Measurements from ENCODE around the gene MYO18B.
A peak's percentile ranks its signal among the peaks of the same experiment; 100 is the strongest.

The MYO18B gene

DNA sequence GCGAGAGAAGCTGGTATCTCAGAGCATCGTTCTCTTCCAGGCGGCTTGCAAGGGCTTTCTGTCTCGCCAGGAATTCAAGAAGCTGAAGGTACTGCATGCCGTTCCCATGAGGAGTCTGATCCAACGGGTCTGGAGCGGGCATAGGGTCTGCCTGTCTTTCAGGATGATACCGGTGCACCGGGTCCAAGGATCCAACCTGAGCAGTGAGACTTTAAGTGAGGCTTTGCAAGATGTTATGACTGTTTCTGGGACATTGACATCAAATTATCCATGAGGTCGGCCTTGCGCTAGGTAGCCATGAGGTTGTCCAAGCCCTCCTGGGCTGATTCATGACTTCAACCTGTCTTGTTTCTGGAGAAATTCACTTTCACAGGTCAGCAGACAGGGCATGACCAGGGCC lies 132.3 kb downstream of the MYO18B start:
- DNase-seq = no peak

DNA sequence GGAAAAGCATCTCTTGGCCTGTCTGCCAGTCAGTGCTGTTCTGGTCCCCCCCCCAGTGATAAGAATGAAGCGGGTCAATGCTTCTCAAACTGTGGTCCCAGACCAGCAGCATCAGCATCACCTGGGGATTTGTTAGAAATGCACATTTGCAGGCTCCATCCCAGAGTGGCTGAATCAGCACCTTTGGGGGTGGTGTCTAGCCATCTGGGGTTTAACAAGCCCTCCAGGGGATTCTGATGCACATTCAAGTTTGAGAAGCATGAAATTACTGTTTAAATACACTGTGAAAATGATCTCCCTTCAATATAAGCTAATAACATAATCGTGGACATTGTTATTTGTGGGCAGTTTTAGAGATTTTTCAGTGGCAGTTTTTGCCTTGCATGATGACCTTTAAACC lies 133.5 kb downstream of the MYO18B start:
- DNase-seq = no peak

DNA sequence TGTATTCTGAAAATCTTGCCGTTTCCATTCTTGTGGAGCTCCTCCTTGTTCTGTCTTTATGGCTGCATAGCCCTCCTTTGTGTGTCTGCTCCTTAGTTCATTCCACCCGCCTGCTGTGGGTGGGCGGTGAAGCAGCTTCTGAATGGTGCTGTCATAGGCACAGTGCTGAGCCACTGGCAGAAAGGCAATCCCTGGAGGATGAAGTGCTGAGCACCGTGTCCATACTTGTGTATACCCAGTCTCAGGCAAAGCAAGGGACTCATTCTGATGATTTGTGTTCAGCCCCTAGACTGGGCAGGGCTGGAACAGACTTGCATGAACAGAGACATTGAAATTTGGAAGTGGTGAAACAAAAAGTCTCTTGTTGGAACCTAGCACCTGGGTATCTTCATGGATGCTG lies 134.9 kb downstream of the MYO18B start:
- no peak for DNase-seq

DNA sequence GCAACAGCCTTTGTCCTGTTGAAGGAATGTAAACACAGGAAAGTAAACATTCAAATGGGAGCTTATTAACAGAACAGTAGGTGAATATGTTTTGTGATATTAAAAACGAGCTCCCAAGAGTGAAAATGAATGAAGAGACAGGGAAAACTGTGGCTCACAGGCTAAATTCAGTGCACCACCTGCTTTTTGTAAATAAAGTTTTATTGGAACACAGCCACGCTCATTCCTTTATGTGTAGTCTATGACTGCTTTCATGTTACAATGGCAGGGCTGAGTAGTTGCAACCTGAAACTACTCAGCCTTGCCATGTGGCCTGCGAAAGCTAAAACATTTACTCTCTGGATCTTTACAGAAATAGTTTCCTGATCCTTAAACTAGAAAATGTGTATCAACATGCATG lies 136.9 kb downstream of the MYO18B start:
- no peak for DNase-seq

DNA sequence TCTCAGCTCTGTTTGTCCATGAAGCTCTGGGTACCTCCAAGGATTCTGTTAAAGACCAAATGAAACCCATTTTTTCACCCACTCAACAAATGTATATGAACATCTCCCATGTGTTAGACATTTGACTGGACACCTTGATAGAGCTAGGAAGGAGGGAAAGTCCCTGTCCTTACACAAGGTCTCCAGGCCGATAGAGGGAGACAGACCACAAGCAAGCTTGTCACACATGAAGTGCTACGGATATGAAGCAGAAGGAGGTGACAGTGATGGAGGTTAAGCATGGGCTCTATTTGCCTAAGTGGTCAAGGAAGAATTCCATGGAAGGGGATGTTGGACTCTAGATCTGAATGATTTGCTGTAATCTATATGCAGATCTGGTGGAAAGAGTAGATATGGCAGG lies 138.5 kb downstream of the MYO18B start:
- no peak for DNase-seq

DNA sequence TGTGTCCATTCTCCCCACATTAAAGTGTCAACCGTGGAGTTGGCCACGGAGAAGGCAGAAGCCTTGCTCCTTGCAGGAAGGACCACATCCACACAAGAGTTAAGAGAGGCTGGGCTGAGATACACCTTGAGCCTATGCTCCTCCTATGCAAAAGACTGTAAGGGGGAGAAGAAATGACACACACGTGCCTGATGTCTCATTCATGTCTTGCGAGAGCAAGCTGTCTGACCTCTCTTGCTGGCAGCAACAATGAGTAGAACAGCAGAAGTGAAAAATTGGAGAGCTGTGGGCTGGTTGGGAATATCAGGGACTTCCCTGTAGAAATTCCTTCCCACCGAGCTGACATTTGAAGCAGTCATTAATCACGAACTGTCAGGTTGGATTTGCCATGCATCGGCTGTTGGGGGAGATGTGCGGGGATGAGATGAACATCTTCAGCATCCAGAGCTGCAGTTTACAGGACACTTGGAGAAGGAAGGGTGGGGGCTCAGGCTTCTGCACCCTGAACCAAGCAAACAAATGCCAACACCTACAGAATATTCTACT lies 139.3 kb downstream of the MYO18B start:
- DNase-seq = no peak

DNA sequence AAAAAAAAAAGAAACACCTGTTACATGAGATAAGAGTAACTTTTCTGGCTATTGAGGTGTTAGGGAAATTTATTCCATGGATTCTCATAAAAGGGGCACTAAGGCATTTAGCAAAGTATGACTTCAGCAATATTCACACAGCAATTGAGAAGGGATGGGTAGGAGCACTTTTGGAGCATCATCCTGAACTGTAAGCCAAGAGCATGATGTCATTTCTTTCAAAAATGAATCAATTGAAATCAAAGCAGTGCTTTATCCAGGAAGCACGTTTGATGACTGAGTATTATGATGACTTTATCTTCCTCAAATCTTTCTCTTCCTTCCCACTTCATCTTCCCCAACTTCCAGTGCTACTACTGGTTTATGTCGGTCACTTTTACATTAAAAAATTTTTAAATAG lies 140.4 kb downstream of the MYO18B start:
- DNase-seq = no peak

DNA sequence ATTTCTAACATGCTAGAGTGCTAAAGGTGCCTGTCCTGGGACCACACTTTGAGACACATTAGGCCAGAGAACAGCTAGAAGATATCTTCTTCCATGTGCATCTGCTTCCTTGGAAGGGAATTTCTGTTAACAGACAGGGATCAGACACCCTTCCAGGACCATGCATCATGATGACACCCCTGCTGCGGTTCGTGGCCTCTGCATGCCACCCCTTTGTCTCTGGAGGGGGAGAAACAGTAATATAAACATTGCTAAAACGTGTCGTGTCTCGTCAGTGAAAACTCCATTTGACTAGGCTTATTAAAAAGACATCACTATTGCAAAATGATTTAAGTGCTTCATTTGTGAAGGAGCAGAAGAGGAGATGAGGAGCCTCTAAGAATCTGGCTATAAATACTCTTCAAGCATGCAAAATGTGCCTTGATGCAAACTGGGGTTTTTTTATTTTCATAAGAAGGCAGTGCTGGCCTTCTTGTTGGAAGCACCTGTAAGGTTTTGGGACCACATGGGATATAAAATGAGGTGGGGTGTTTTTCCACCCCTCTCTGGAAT lies 141.6 kb downstream of the MYO18B start:
- DNase-seq = no peak

DNA sequence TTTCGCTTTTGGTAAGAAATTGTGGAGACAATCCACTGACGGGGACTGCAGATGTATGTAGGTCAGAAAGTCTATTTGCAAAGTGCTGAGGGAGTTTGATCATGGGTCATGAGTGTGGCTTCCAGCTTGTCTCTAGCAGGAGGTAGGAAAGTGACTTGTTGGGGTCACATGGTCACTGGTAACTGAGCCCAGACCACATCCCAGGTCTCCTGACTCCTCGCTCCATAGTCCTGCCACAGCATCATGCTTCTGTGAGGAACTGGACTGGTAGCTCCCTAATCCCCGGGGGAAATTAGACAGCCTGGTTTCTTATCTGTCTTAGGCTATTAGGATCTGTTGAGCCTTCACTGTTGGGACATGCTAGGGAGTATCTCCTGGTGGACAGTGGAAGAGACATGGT lies 142.1 kb downstream of the MYO18B start:
- no peak for DNase-seq

DNA sequence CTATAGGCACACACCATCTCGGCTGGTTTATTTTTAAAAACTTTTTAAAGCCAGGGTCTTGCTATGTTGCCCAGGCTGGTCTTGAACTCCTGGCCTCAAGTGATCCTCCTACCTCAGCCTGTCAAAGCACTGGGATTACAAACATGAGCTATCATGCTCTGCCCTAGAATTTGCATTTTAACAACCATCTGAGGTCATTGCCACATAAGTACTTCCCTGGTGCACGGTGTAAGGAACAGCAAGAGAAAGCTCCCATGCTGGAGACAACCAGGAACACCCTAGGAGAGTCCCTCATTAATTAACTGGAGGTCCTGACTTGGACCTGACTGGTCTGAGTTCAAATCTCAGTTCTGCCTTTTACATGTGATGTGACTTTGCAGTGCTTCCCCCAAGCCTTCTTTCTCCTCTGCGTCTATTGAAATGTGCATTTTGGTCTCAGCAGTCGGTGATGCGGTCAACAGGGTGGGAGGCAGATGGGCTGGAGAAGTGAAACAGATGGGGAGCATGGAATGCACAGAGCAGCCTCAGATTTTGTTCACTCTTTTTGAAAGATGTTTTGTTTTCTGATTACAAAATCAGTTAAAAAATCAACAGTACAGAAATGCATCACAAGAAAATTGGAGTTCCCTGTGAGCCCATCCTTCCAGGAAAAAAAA lies 146.5 kb downstream of the MYO18B start:
- no peak for DNase-seq

DNA sequence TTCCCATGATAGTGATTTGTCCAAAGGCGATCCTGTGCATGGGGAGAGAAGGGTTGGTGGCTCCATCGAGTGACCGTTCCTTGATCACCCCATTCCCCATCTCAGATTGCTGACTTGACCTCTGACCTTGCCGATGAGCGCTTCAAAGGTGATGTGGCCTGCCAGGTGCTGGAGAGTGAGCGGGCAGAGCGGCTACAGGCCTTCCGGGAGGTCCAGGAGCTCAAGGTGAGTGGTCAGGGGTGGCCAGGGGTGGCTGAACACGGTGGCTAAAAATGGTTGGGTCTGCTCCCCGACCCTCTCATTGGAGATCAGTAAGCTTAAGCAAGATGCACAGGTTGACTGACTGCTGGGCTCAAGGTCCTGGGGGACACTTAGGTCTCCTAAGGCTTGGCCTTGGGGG lies 148.7 kb downstream of the MYO18B start:
- DNase-seq = no peak

DNA sequence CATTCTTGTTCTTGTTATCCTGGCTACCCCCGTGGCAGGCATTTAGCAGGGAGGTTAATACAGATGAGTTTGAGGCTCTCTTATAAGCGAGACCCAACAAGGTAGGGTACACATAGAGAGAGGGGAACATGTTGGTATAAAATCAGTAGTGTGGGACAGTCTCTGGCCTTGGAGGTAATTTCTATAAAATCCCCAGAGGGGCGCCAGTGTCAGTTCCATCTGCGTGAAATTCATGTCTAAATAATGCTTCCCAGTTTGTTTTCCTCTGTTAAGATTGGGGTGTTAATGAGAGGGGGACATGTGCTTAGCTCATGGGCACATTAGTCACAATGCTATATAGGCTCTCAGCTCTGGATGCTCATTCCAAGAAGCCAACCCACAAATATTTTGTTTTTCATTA lies 150.7 kb downstream of the MYO18B start:
- DNase-seq = no peak

DNA sequence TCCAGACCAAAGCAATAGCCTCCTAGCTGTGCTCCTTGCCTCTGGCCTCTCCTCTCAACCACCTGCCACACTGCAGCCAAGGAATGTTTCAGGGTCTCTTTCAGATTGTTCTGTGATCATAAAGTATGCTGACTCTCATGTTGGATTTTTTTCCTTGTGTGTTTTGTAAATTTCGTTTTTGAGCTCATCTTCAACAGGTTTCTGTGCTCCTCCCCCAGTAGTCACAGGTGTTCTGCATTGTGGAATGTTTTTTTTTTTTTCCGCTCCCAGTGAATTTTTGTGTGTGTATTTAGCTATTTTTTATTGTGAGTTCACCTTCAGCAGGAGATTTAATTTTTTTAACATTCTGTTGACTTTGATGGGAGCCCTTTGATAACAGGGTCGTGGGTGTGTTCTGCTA lies 153.7 kb downstream of the MYO18B start:
- no peak for DNase-seq

DNA sequence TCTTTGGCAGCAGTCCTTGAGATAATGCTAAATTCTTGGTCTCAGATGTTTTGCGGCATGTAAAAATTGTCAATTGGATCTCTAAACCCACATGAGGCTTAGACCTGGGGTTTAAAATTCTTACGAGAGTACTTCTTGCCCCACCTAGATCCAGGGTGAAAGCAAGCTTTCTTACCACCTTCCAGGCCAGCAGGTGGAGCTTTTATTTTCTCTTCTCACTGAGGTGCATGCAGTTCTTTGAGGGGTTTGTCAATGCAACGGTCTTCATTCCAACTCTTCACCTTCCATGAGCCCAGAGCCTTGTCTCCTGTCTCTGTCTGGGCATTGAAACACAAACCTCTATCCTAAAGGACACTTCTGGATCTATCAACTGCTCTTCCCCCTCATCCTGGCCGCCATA lies 154.1 kb downstream of the MYO18B start:
- no peak for DNase-seq

DNA sequence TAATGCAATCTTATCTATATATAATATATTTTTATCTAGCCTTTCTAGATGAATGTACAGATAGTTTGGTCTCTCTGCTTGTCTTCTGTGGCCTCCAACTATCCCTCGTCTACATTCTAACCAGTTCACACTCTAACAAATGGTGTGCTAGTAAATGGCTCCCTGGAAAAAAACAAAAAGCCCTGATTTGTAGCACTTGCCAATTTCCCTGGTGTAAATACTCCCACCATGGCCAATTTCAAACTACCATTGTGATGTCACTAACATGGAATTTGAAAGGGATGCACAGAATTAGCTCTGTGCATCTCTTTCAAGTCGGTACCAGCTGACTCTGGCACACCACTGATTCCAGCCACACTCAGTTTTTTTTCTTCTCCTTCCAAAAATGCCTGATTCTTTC lies 154.6 kb downstream of the MYO18B start:
- no peak for DNase-seq

DNA sequence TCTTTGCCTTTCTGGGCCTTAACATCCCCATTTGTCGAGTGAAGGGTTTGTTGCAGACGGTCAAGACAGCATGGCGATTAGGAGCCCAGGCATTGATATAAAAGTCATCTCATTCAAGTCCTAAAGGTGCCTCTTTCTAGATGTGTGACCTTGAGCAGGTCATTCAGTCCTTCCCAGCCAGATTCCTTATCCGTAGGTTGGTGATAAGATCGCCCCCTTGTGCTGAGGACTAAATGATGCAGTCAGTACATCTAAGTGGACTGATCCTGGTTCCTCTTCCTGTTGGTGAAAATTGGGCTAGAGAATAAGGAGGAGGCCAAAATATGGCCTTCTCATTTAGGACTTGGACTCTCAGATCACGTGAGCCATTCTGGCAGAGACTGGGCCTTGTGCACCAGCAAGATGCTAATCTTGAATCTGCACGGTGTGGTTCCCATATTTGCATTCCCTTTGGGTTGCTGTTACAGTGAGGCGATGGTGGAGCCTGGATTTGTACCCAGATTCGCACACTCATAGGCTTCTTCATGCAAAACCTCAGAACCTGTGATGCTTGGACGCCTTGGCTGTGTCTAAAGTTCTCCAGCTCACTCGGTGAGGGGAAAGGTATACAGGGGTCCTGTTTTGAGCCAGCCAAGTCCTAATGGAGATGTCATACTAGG lies 156.8 kb downstream of the MYO18B start:
- peak; percentile 2 for DNase-seq

DNA sequence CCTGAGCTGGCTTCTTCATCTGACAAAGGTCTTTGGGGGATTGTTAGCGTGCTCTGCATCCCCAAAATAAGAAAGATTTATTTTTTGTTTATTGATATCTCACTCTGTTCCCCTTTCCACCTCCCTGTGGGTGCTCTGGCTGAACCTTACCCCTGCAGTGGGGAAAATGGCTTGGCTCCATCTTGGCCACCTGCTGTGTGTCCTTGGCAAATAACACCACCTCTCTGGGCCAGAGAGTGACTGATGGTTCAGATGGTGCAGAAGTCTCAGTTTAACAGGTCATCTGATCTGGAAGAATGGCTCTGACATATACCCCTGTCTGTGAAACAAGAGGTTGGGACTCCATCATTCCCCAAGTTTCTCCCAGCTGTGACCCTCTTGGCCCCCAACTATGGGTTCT lies 157.6 kb downstream of the MYO18B start:
- no peak for DNase-seq

DNA sequence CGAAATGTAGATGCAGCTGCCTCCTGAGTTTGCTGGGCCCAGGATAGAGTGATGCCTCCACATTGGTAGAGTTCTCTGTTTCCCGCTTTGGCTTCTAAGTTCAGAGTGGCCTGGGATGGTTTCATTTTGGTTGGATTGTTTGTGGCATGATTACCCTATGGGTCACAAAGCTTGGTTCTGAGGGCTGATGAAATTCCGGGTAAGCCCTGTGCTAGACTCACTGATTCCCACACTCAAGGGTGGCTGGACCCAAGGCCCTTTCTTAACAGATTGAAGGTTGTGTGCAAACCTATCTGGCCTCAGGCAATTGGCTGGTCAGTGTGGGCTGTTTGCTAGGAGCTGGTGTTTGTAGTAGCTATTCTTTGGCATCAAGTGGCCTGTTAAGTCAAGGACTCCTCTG lies 158.4 kb downstream of the MYO18B start:
- no peak for DNase-seq

DNA sequence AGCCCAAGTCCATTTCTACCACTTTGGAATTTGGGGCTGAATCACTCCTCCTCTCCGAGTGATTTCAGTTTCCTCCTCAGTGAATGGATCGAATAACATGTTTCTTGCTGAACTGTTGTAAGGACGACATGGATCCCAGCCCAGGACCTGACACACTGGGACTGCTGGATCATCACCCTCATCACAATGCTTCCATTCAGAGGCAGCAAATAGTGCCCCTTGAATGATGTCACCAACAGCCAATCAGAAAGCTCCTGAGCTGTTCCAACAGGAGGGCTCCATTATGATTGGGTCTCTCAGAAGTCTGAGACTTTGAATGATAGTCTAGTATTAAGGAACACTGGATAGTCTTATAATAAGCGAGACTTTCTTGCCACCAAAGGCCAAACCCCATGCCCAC lies 158.9 kb downstream of the MYO18B start:
- peak; percentile 86 for DNase-seq

DNA sequence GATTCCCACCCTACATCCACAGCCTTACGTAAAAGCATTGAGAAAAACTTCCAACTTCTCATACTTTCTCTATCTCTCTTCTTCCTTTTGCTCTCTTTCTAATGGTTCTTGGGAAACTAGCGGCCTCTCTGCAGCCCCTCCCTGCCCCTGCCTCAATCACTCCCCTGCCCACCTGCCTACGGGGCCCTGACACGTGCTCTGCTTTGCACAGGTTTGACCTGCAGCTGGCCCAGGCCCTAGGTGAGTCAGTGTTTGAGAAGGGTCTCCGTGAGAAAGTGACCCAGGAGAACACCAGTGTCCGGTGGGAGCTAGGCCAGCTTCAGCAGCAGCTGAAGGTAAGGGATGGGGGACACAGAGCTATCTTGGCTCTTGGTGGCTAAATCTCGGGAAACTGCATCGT lies 160.4 kb downstream of the MYO18B start:
- DNase-seq = no peak

DNA sequence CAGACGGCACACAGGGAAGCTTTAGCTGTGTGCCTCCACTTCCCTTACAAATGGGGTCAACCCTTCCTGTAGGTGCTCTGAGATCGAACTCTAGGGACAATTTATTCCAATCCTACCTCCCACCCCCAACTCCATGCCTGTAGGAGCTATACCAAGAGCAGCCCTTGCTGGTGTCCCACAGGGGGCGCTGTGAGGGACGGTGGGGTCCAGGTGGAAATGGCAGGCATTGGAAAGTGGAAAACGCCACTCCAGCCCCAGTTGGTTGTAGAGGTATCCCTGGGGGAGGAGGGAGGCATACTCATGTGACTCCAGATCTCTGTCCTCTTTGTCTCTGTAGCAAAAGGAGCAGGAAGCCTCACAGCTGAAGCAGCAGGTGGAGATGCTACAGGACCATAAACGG lies 161.3 kb downstream of the MYO18B start:
- no peak for DNase-seq

DNA sequence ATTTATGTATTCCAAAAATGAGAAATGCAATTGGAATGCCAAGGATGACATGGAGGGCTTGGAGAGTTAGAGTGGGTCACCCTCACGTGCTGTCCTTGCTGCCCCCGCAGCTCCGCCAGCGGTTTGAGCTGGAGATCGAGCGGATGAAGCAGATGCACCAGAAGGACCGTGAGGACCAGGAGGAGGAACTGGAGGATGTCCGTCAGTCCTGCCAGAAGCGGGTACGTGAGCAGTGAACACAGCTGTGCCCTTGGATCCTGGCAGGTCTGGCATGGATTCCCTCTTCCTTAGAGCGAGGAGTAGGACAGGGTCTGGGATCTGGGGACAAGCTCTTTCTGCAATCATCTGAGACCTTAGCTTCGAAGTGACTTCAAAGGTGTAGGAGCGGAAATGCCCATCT lies 166.2 kb downstream of the MYO18B start:
- DNase-seq = no peak

DNA sequence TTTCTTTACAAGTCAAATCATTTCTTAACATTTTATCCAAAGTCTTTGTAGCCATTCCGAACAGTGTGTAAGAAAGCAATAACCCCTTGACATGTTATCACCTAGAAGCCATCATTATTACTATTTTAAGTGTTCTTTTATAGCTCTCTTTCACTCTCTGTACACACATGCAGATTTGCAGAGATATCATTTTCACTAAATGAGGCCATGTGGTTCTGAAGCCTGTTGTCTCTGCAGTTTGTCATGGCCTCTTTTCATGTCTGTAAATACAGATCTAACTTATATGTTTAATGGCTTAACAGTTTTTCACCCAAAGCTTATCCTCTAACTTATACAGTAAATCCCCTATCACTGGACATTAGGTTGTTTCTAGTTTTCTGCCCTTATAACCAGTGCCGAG lies 166.8 kb downstream of the MYO18B start:
- DNase-seq = no peak

DNA sequence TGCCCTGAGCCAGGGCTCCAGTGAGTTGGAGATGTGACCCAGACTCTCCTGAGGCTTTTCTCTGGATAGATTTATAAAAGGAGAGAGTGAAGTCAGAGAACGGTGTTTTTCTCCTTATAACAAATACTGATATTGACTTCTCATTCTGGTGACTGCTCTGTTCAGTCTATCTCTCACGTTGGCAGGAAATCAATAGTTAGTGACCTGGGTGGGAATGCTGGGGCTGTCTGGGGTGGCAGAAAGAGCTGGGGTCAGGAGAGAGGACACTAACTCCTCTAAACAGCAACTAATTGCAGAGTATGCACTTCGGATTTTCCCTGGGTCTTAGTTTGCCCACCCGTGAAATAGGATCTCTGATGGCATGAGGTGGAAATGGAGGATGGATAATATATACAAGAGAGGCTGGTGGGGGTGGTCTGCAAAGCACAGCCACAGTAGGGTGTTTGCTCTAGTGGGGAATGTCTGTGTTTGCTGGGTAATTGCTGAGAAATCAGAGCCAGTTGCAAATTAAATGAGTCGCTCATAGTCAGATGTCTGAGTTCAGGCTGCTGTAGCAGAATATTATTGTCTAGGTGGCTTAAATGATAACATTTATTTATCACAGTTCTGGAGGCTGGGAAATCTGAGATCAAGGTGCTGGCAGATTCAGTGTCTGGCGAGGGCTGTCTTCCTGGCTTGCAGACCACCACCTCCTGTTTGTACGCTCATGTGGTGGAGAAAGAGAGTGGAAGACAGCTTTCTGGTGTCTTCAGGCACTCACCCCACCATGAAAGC lies 167.8 kb downstream of the MYO18B start:
- no peak for DNase-seq

Data from midbrain (tissue), 1 donor.